ENCODE data around the gene MED20. TPM values are rescaled to one million over a fixed set of nuclear protein-coding genes. Genes with fewer than 3 reads are reported as not detected.

MED20 gene
- total RNA-seq, 1 experiment from 2014 or later, result 31.8 TPM

DNA sequence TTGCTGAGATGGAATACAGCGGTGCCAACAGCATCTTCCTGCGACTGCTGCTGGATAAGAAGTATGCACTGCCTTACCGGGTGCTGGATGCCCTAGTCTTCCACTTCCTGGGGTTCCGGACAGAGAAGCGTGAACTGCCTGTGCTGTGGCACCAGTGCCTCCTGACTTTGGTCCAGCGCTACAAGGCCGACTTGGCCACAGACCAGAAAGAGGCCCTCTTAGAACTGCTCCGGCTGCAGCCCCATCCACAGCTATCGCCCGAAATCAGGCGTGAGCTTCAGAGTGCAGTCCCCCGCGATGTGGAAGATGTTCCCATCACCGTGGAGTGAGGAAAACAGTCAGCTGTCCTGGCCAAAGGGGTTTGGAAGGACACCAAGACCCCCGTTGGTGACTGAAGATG is 11.4 kb upstream of the MED20 start:
- TF ChIP-seq, protein P1, sequence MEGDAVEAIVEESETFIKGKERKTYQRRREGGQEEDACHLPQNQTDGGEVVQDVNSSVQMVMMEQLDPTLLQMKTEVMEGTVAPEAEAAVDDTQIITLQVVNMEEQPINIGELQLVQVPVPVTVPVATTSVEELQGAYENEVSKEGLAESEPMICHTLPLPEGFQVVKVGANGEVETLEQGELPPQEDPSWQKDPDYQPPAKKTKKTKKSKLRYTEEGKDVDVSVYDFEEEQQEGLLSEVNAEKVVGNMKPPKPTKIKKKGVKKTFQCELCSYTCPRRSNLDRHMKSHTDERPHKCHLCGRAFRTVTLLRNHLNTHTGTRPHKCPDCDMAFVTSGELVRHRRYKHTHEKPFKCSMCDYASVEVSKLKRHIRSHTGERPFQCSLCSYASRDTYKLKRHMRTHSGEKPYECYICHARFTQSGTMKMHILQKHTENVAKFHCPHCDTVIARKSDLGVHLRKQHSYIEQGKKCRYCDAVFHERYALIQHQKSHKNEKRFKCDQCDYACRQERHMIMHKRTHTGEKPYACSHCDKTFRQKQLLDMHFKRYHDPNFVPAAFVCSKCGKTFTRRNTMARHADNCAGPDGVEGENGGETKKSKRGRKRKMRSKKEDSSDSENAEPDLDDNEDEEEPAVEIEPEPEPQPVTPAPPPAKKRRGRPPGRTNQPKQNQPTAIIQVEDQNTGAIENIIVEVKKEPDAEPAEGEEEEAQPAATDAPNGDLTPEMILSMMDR (conservative IDR thresholded peaks at IDR 0.05; ENCODE audit: low read depth, low read length), result no peak
- no peak for TF ChIP-seq EZH2 (IDR thresholded peaks at IDR 0.05; ENCODE audit: borderline replicate concordance, low read depth, low read length, poor library complexity, severe bottlenecking)
- ChIA-PET CTCF (no interaction called here), POLR2A (ENCODE audit: low non-redundant PET) (no interaction called here)
- Histone ChIP-seq H3K27ac (ENCODE audit: low read depth, low read length, poor library complexity, severe bottlenecking) (no peak overlapping the region), H3K4me1 (ENCODE audit: insufficient read depth, low read length, poor library complexity, severe bottlenecking) (no peaks in the 10 kb centered on the region), H3K27me3 (replicated peaks; ENCODE audit: insufficient read depth, low read depth, low read length, poor library complexity) (no peaks in the 10 kb centered on the region), H3K36me3 (ENCODE audit: insufficient read depth, low read length, poor library complexity, severe bottlenecking) (peaks cover 70% of the 10 kb centered on the region), H3K9me3 (ENCODE audit: low read depth, low read length, poor library complexity, severe bottlenecking) (no peaks in the 10 kb centered on the region), H3K4me3 (ENCODE audit: low read depth, low read length, poor library complexity, severe bottlenecking) (no peak overlapping the region)
- no peak for DNase-seq (ENCODE audit: low spot score)
- intact Hi-C loops (cut with micrococcal nuclease; ENCODE audit: unreplicated experiment), result no loop called here
- BruUV-seq (replicated peaks), result TSS peak; percentile 22

DNA sequence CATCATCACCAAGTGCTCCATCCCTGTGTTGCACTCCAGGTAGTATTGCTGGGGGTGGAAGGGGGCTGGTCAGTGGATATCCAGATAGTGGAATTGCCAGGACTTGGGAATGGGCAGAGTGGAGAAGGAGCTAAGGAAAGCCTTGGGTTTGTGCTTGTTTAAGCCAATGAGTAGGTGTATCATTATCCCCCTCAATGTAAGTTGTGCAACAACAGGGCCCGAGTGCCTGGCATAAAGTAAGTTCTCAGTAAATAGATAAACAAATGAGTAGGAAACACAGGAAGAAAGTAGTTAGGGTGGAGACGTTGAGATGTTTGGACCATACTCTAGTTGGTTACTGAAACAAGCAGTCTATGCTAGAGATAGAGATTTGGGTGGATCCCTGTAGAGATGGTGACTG is 10.9 kb upstream of the MED20 start:
- POLR2A ChIA-PET (ENCODE audit: low non-redundant PET), result no interaction called here
- no peaks in the 10 kb centered on the region for H3K9me3 ChIP-seq (ENCODE audit: low read depth, low read length, poor library complexity, severe bottlenecking)

DNA sequence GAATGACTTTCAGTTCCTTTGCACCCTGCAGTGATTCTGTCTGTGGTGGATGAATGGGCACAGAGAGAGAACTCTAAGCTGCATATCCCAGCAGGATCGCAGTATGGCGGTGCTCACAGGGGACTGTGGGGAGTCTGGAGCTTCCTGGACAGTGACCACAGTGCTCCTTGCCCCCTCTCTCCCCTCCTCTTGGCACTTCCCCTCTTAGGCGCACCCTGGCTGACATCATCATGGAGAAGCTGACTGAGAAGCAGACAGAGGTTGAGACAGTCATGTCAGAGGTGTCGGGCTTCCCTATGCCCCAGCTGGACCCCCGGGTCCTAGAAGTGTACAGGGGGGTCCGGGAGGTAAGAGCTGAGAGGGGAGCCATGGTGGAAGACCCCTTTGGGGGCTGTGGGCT is 9.0 kb upstream of the MED20 start:
- CTCF ChIA-PET, result no interaction called here

More for the DNA sequence above, 10.9 kb upstream of the MED20 start:
- intact Hi-C loops (cut with micrococcal nuclease; ENCODE audit: unreplicated experiment), result no loop called here
- no peak for TF ChIP-seq EZH2 (IDR thresholded peaks at IDR 0.05; ENCODE audit: borderline replicate concordance, low read depth, low read length, poor library complexity, severe bottlenecking)
- H3K4me1 ChIP-seq (ENCODE audit: insufficient read depth, low read length, poor library complexity, severe bottlenecking), result no peaks in the 10 kb centered on the region
- peaks cover 76% of the 10 kb centered on the region for H3K36me3 ChIP-seq (ENCODE audit: insufficient read depth, low read length, poor library complexity, severe bottlenecking)
- H3K27ac ChIP-seq (ENCODE audit: low read depth, low read length, poor library complexity, severe bottlenecking), result no peak overlapping the region
- H3K27me3 ChIP-seq (replicated peaks; ENCODE audit: insufficient read depth, low read depth, low read length, poor library complexity), result no peaks in the 10 kb centered on the region
- H3K4me3 ChIP-seq (ENCODE audit: low read depth, low read length, poor library complexity, severe bottlenecking), result no peak overlapping the region
- DNase-seq (ENCODE audit: low spot score), result no peak
- BruUV-seq (replicated peaks), result no TSS peak
- CTCF ChIA-PET, result no interaction called here

DNA sequence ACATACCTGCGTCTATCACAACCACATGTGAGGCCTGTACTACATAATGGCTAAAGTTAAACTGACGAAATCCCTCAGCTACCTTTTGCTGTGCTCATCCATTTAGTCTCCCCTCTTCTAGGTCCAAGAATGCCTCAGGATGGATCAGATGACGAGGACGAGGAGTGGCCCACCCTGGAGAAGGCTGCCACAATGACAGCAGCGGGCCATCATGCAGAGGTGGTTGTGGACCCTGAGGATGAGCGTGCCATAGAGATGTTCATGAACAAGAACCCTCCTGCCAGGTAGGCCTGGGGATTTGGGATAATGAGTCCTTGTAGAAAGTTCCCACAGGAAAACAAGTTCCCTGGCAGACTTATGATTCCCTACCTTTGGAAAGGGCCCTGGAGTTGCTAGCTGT is 6.3 kb upstream of the MED20 start:
- intact Hi-C loops (cut with micrococcal nuclease; ENCODE audit: unreplicated experiment), result no loop called here
- POLR2A ChIA-PET (ENCODE audit: low non-redundant PET), result no interaction called here
- peaks cover 76% of the 10 kb centered on the region for H3K36me3 ChIP-seq (ENCODE audit: insufficient read depth, low read length, poor library complexity, severe bottlenecking)

More for the DNA sequence above, 9.0 kb upstream of the MED20 start:
- intact Hi-C loops (cut with micrococcal nuclease; ENCODE audit: unreplicated experiment), result no loop called here
- no TSS peak for BruUV-seq (replicated peaks)
- Histone ChIP-seq H3K27me3 (replicated peaks; ENCODE audit: insufficient read depth, low read depth, low read length, poor library complexity) (no peaks in the 10 kb centered on the region), H3K4me3 (ENCODE audit: low read depth, low read length, poor library complexity, severe bottlenecking) (no peak overlapping the region), H3K36me3 (ENCODE audit: insufficient read depth, low read length, poor library complexity, severe bottlenecking) (peaks cover 81% of the 10 kb centered on the region), H3K27ac (ENCODE audit: low read depth, low read length, poor library complexity, severe bottlenecking) (no peak overlapping the region), H3K9me3 (ENCODE audit: low read depth, low read length, poor library complexity, severe bottlenecking) (no peaks in the 10 kb centered on the region), H3K4me1 (ENCODE audit: insufficient read depth, low read length, poor library complexity, severe bottlenecking) (no peaks in the 10 kb centered on the region)
- TF ChIP-seq, protein P1 (conservative IDR thresholded peaks at IDR 0.05; ENCODE audit: low read depth, low read length), result no peak
- no peak for TF ChIP-seq EZH2 (IDR thresholded peaks at IDR 0.05; ENCODE audit: borderline replicate concordance, low read depth, low read length, poor library complexity, severe bottlenecking)
- POLR2A ChIA-PET (ENCODE audit: low non-redundant PET), result no interaction called here
- DNase-seq (ENCODE audit: low spot score), result no peak

More for the DNA sequence above, 6.3 kb upstream of the MED20 start:
- TF ChIP-seq, protein P1 (conservative IDR thresholded peaks at IDR 0.05; ENCODE audit: low read depth, low read length), result no peak
- TF ChIP-seq EZH2 (IDR thresholded peaks at IDR 0.05; ENCODE audit: borderline replicate concordance, low read depth, low read length, poor library complexity, severe bottlenecking), result no peak
- no peaks in the 10 kb centered on the region for H3K27me3 ChIP-seq (replicated peaks; ENCODE audit: insufficient read depth, low read depth, low read length, poor library complexity)
- DNase-seq (ENCODE audit: low spot score), result no peak
- peaks cover 9% of the 10 kb centered on the region for H3K4me1 ChIP-seq (ENCODE audit: insufficient read depth, low read length, poor library complexity, severe bottlenecking)
- BruUV-seq (replicated peaks), result no TSS peak
- CTCF ChIA-PET, result no interaction called here
- H3K4me3 ChIP-seq (ENCODE audit: low read depth, low read length, poor library complexity, severe bottlenecking), result no peak overlapping the region
- no peak overlapping the region for H3K27ac ChIP-seq (ENCODE audit: low read depth, low read length, poor library complexity, severe bottlenecking)
- H3K9me3 ChIP-seq (ENCODE audit: low read depth, low read length, poor library complexity, severe bottlenecking), result no peaks in the 10 kb centered on the region

All from A673 (cell line).